ENCODE measurements around the gene COL6A5. TPM values are rescaled to one million over a fixed set of nuclear protein-coding genes. Genes with fewer than 3 reads are reported as not detected.
"Not testable (repeated sequence)": the region's sequence is repeated elsewhere in the genome, so short reads cannot be mapped to it uniquely, and the experiment has no call there.

The COL6A5 gene
- total RNA-seq, 4 donors from 2014 or later = 1.7 TPM; not detected in 3

DNA sequence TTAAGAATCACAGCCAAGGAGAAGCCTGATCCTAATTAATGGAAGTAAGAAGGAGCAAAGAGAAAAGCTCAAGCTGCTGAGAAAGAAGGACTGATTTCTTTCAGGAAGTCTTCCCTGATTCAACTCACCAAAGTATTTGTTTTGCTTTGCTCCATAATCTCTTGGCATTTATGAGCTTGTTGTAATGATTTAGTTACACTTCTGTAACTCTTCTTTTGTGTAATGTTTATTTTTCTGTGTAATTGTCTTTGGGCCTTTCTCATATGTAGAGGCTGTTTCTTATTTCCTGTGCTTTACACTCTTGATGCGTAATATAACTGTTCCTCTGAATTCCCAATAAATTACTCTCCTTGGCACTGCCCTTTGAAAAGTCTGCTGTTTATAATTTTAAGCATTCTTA is 80.0 kb downstream of the COL6A5 start:
- intact Hi-C loops (cut with DNase I; ENCODE audit: low total_unique reads) = no loop called here
- Histone ChIP-seq H3K36me3 (no peaks in the 10 kb centered on the region), H3K4me1 (no peaks in the 10 kb centered on the region), H3K27ac (peak overlapping the region in 1 of 2 donors; percentile 42), H3K4me3 (no peak overlapping the region), H3K27me3 (no peaks in the 10 kb centered on the region), H3K9me3 (no peaks in the 10 kb centered on the region)
- no peak for TF ChIP-seq POLR2A (IDR thresholded peaks at IDR 0.05)
- TF ChIP-seq, protein P1, sequence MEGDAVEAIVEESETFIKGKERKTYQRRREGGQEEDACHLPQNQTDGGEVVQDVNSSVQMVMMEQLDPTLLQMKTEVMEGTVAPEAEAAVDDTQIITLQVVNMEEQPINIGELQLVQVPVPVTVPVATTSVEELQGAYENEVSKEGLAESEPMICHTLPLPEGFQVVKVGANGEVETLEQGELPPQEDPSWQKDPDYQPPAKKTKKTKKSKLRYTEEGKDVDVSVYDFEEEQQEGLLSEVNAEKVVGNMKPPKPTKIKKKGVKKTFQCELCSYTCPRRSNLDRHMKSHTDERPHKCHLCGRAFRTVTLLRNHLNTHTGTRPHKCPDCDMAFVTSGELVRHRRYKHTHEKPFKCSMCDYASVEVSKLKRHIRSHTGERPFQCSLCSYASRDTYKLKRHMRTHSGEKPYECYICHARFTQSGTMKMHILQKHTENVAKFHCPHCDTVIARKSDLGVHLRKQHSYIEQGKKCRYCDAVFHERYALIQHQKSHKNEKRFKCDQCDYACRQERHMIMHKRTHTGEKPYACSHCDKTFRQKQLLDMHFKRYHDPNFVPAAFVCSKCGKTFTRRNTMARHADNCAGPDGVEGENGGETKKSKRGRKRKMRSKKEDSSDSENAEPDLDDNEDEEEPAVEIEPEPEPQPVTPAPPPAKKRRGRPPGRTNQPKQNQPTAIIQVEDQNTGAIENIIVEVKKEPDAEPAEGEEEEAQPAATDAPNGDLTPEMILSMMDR (IDR thresholded peaks at IDR 0.05) = no peak
- no peak for DNase-seq

GRCh38 chr3:130426206-130426605 is 80.7 kb downstream of the COL6A5 start:
- no peaks in the 10 kb centered on the region for H3K36me3 ChIP-seq
- intact Hi-C loops (cut with DNase I; ENCODE audit: low total_unique reads) = no loop called here
- no peak overlapping the region for H3K4me3 ChIP-seq
- DNase-seq = no peak
- H3K27ac ChIP-seq = peak overlapping the region in 1 of 2 donors; percentile 42
- H3K27me3 ChIP-seq = no peaks in the 10 kb centered on the region
- H3K4me1 ChIP-seq = no peaks in the 10 kb centered on the region
- TF ChIP-seq, protein P1 (IDR thresholded peaks at IDR 0.05) = no peak
- no peak for TF ChIP-seq POLR2A (IDR thresholded peaks at IDR 0.05)
- no peaks in the 10 kb centered on the region for H3K9me3 ChIP-seq

DNA sequence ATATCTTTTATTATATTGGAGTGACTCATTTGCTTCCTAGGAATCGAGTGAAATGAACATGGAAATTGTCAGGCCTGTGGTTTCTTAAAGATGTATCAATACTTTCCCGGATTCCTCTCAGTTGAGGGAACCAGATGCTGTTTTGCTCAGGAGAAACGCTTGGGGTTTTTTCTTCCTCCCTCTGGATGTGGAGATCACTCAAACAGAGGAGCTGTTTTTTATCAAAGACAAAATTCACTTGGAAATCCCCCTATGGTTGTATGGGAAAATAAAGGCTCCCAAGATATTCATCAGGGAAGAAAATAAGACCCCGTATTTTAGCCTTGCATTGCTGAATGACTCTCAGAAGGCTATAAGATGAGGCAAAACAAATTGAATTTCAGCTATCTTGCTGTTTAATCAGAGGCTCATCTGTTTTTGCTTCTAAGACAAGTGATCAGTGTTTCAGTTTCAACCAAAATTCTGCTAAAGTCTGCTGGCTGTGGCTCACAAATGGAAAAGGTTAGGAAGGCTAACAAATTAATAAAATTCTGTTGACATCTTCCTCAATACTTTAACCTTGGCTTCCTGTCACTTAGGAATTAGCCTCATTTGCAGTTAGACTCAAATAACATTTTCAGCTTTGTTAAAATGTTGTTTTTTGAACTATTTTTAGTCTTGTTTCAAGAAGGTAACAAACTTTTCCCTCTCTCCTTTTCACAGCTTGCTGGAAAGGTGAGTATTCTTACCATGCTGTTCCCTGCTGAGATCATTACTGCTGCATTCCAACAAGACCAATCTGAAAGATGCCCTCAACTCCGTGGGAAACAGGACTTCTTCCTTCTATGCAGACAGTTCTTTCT is 83.6 kb downstream of the COL6A5 start:
- no peaks in the 10 kb centered on the region for H3K36me3 ChIP-seq
- TF ChIP-seq POLR2A (IDR thresholded peaks at IDR 0.05) = no peak
- TF ChIP-seq, protein P1 (IDR thresholded peaks at IDR 0.05) = no peak
- no peaks in the 10 kb centered on the region for H3K4me1 ChIP-seq
- H3K27me3 ChIP-seq = no peaks in the 10 kb centered on the region
- H3K9me3 ChIP-seq = no peaks in the 10 kb centered on the region
- intact Hi-C loops (cut with DNase I; ENCODE audit: low total_unique reads) = no loop called here
- H3K4me3 ChIP-seq = no peak overlapping the region
- no peak overlapping the region for H3K27ac ChIP-seq
- no peak for DNase-seq

GRCh38 chr3:130429713-130430023 is 84.2 kb downstream of the COL6A5 start:
- H3K36me3 ChIP-seq = no peaks in the 10 kb centered on the region
- H3K4me1 ChIP-seq = no peaks in the 10 kb centered on the region
- no peaks in the 10 kb centered on the region for H3K27me3 ChIP-seq
- TF ChIP-seq POLR2A (IDR thresholded peaks at IDR 0.05) = no peak
- TF ChIP-seq, protein P1 (IDR thresholded peaks at IDR 0.05) = no peak
- DNase-seq = no peak
- H3K27ac ChIP-seq = no peak overlapping the region
- no peak overlapping the region for H3K4me3 ChIP-seq
- no peaks in the 10 kb centered on the region for H3K9me3 ChIP-seq
- intact Hi-C loops (cut with DNase I; ENCODE audit: low total_unique reads) = no loop called here

DNA sequence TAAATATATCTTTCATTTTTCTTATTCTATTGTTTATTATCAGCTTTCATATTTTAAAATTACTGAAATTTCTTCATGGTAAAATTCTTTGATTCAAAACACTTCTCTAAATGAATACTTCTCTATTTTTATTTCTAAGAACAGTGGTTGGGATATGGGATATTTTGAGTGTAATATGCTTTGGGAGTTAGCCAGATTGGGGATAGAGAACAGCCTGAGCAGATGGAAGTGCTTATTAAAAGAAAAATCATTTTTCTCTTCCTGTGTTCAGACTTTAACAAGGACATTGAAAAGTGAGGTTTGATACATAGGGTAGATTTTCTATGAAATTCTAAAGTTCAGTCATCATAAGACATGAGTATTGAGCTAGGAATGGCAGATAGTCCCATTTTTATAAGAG is 84.8 kb downstream of the COL6A5 start:
- no peak for DNase-seq
- Histone ChIP-seq H3K9me3 (no peaks in the 10 kb centered on the region), H3K4me3 (no peak overlapping the region), H3K27ac (no peak overlapping the region), H3K4me1 (no peaks in the 10 kb centered on the region), H3K36me3 (no peaks in the 10 kb centered on the region), H3K27me3 (no peaks in the 10 kb centered on the region)
- intact Hi-C loops (cut with DNase I; ENCODE audit: low total_unique reads) = no loop called here
- TF ChIP-seq, protein P1 (IDR thresholded peaks at IDR 0.05) = no peak
- no peak for TF ChIP-seq POLR2A (IDR thresholded peaks at IDR 0.05)

GRCh38 chr3:130432086-130432485 is 86.6 kb downstream of the COL6A5 start:
- H3K27me3 ChIP-seq; H3K4me1 ChIP-seq; H3K27ac ChIP-seq; H3K9me3 ChIP-seq; DNase-seq; intact Hi-C loops (cut with DNase I; ENCODE audit: low total_unique reads); H3K4me3 ChIP-seq; H3K36me3 ChIP-seq: not testable (repeated sequence)
